ENCODE measurements around the gene TMTC2. TPM values are rescaled to one million over a fixed set of nuclear protein-coding genes. Genes with fewer than 3 reads are reported as not detected.

The TMTC2 gene
- total RNA-seq, 1 donor from 2014 or later, result 2.9 TPM

DNA sequence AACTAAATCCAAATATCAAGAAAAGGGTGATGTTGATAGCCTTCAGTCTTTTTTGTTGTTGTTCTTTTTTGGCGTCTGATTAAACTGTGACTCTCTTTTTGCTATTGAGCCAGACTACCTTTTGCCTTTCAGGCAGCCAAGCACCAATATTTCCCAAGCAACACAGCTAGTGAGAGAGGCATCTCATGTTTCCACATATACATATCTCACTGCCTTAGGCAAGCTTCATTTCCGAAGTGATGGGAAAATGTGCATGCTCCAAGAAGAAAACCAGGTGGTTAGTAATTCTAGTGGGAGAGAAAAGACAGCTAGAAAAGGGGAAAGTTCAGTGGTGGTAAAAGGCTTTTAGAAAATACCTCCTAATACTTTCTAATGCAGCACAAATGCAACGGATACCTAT is 277.7 kb downstream of the TMTC2 start:
- no peak for DNase-seq (ENCODE audit: low spot score)
- intact Hi-C loops (cut with DNase I), result no loop called here

DNA sequence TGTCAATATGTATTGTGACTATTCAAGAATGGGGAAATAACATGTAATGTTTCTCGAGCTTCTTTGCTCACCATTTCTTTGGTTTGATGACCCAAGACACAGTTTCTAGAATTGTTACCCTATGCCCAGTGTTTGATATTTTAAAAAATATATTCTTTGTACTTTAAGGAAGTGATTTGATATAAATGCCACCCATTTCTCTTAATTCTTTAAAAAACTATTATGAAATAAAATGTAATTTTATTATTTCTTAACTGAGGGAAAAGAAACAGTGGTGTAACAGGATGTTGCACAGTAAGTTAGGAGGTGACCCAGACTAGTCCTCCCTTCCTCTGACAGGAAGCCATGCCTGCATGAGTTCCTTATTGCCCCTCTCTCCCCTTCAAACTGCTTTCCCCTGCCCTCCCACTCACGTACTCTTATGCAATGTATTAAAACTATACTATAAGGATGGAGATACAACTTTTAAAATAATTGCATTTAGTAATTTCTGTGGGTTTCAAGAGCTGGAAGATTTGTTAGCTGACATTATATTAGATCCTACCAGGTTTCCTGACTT is 279.4 kb downstream of the TMTC2 start:
- DNase-seq (ENCODE audit: low spot score), result no peak
- intact Hi-C loops (cut with DNase I), result no loop called here

DNA sequence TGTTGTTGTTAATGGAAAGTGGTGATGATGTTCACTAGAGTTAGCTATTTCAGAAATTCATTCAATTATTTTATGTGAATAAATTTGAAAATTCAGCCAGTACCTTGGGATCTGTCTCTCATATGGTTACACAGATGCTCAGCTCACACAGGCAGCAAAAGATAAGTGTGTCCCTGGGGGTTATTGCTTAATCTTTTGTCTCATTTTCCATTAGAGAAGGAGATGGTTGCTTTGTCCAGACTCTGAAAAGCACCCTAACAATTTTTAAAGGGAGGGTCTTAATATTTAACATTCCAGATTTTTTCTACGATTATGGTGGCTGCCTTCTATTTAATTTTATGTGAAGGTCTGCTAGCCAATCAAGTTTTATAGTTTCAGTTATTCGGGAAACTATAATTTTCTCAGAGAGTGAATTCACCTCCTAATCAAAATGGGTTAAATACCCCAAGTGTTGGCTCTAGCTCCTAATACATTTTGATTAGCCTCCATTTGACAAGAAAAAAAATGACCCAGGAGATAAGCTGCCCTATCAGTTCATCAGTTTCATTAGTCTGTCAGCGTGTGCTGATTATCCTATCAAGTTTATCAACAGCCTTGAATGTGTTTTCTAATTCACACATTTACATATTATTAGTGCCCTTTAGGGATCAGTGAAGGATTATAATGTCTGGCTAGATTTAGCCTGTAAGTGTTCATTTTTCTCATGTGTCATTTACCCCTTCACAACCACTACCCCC is 282.1 kb downstream of the TMTC2 start:
- DNase-seq (ENCODE audit: low spot score), result no peak
- intact Hi-C loops (cut with DNase I), result no loop called here

- intact Hi-C loops (cut with DNase I), result no loop called here
- no peak for DNase-seq (ENCODE audit: low spot score)
These were observed 283.9 kb downstream of the TMTC2 start for GRCh38 chr12:82970614-82971013.

DNA sequence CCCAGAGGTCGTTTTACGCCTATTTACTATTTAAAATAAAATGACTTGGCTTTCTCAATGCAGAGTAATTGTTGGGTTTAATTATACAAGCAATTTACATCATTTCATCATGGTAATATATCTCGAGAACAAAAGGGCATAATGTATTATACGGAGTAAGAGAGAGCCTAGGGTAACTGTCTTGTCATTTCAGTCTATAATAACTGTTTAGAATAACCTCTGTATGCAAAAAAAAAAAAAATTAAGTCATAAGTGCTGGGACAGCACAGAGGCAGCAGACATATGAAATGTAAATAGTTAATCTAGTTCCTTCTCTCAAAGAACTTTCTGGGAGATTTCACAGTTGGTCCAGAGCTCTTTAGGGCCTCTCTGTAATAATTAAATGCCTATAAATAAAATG is 284.9 kb downstream of the TMTC2 start:
- intact Hi-C loops (cut with DNase I), result no loop called here
- DNase-seq (ENCODE audit: low spot score), result no peak

- intact Hi-C loops (cut with DNase I), result no loop called here
- DNase-seq (ENCODE audit: low spot score), result no peak
These were observed 285.9 kb downstream of the TMTC2 start for GRCh38 chr12:82972624-82973023.

DNA sequence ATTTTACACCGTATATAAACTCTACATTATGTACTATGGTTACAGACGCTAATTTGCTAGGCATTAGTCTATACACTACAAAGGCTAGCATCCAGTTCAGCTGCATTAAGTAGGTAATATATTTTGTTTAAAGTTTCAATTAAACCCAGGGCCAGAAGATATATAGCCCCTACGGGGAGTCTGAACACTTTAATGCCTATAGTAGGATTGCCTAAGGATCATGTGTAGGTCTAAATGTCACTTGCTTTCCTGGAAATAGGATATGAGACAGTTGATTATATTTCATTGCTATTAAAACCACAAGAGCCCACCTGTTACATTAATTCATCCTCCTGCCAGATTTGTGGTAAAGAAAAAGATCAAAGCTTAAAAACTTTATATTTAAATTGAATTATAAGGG is 286.9 kb downstream of the TMTC2 start:
- intact Hi-C loops (cut with DNase I), result no loop called here
- no peak for DNase-seq (ENCODE audit: low spot score)

GRCh38 chr12:82981150-82981549 is 294.4 kb downstream of the TMTC2 start:
- intact Hi-C loops (cut with DNase I), result no loop called here
- DNase-seq (ENCODE audit: low spot score), result no peak

DNA sequence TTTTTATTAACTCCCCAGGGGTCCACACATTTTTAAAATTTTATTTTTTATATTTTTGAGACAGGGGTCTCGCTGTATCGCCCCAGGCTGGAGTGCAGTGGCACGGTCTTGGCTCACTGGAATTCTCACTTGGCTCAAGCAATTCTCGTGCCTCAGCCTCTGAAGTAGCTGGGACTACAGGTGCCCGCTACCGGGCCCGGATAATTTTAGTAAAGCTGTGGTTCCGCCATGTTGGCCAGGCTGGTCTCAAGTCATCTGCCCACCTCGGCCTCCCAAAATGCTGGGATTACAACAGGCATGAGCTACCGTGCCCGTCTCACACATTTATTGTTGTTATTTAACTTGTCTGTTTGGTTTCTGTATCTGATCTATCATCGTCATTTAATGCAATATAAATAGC is 307.4 kb downstream of the TMTC2 start:
- intact Hi-C loops (cut with DNase I), result no loop called here
- no peak for DNase-seq (ENCODE audit: low spot score)

DNA sequence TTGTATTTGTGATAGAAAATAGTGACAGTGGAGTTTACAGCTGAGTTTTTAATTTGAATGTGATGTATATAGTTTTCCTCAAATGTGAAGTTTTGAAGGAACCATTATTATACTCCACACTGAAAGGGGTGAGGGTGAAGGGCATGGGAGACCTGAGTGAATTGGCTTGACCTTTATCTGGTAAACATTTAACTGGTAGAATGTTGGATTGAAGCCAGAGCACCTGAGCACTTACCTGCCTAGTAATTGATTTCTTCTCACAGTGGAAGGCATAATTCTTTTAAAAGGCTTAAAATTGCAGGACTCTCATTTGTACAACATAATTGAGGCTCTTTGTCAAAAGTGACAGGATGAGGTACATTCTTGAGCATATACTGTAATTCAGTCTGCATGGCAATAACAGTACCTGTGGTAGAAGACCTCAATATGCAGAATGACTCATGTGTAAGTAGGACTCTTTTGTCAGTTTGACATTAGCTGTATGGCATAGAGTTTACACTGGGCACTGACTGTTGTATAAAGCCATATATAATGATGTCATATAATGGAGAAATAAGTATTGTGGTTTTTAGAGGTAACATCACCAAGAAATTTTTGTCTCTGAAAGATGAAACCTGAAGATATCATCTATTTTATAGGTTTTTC is 309.6 kb downstream of the TMTC2 start:
- intact Hi-C loops (cut with DNase I), result no loop called here
- DNase-seq (ENCODE audit: low spot score), result no peak

- DNase-seq (ENCODE audit: low spot score), result no peak
- intact Hi-C loops (cut with DNase I), result no loop called here
These were observed 311.8 kb downstream of the TMTC2 start for GRCh38 chr12:82998509-82998908.

DNA sequence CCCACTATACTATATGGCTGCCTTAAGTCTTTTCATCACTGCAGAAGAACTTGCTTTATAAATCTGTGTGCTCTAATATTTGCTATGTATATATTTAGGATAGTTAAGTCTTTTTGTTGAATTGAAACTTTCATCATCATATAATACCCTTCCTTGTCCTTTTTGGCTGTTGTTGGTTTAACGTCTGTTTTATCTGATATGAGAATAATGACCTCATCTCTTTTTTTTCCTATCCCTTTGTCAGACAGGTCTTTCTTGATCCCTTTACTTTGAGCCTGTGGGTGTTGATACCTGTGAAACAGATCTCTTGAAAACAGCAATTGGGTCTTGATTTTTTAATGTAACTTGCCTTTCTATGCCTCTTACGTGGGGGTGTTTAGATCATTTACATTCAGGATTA is 316.3 kb downstream of the TMTC2 start:
- intact Hi-C loops (cut with DNase I), result no loop called here
- no peak for DNase-seq (ENCODE audit: low spot score)

DNA sequence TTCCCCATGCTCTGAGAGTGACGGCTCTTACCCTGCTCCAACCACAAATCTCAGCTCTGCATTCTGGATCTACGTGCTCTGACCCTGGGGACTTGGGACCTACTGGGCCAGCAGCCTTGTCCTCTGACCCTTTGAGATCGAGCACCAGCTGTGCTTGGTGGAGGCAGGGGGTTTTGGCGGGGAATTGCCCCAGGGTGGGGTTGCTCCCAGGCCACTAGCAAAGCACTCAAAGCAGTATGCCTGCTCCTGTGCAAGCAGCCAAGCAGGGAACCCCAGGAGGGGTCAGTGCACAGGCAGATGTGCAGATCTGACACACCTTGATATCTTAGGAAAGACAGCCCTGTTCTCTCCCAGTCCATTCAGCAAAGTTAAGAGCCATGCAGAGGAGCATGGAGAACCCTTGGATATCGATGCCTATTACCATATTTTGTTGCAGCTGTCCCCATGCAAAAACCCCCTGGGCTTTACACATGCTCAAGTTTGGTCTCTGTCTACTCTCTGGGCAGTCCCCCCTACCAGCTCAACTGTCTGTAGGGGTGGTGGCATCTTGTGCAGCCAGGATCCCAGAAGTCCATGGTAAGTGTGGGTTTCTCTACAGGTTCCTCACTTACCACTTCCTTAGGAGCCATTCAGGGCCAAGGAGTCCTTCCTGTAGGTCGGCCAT is 319.0 kb downstream of the TMTC2 start:
- intact Hi-C loops (cut with DNase I), result no loop called here
- DNase-seq (ENCODE audit: low spot score), result no peak

- intact Hi-C loops (cut with DNase I), result no loop called here
- DNase-seq (ENCODE audit: low spot score), result no peak
These were observed 322.0 kb downstream of the TMTC2 start for GRCh38 chr12:83008703-83009102.

GRCh38 chr12:83010169-83010804 is 323.6 kb downstream of the TMTC2 start:
- intact Hi-C loops (cut with DNase I), result no loop called here
- DNase-seq (ENCODE audit: low spot score), result no peak

GRCh38 chr12:83015390-83016217 is 328.9 kb downstream of the TMTC2 start:
- intact Hi-C loops (cut with DNase I), result no loop called here
- no peak for DNase-seq (ENCODE audit: low spot score)

GRCh38 chr12:83016218-83016835 is 329.6 kb downstream of the TMTC2 start:
- intact Hi-C loops (cut with DNase I), result no loop called here
- DNase-seq (ENCODE audit: low spot score), result no peak

- intact Hi-C loops (cut with DNase I), result no loop called here
- no peak for DNase-seq (ENCODE audit: low spot score)
These were observed 330.3 kb downstream of the TMTC2 start for GRCh38 chr12:83016991-83017390.

- intact Hi-C loops (cut with DNase I), result no loop called here
- DNase-seq (ENCODE audit: low spot score), result no peak
These were observed 331.4 kb downstream of the TMTC2 start for GRCh38 chr12:83018088-83018487.

Data from cardiac septum (tissue), 1 donor.